Fibroblast of the aortic adventitia (primary cell): ENCODE measurements around the gene WDR11. TPM values are rescaled to one million over a fixed set of nuclear protein-coding genes. Genes with fewer than 3 reads are reported as not detected.

Source experiments
- DNase-seq: peaks from one replicate; pipeline ENCODE4 v3.0.0-alpha.2; 2010; ENCODE audit warnings: low read depth
- H3K4me3 ChIP-seq: 2 replicates; pipeline ENCODE4 v1.5.1; 2011; ENCODE audit warnings: low read depth, mild to moderate bottlenecking, control low read depth, low read length, moderate library complexity
- CTCF ChIP-seq: IDR thresholded peaks from 2 replicates; pipeline ENCODE4 v1.5.1; 2011; ENCODE audit warnings: mild to moderate bottlenecking, low read length, control low read depth, inconsistent platforms; ENCODE audit not compliant: insufficient read depth
- total RNA-seq: library from RNA; depleted of rRNA; stranded (reverse); fragments of >200 nt; gene quantifications from 2 replicates; pipeline ENCODE4 v1.2.3, GENCODE V29; 2012; ENCODE audit warnings: low replicate concordance

The WDR11 gene
- total RNA-seq, 1 donor = 72.6 TPM

- no peak for DNase-seq
- no peak overlapping the region for H3K4me3 ChIP-seq
- no peak for TF ChIP-seq CTCF
These were observed 12.2 kb upstream of the WDR11 start for GRCh38 chr10:120838941-120839340.

- TF ChIP-seq CTCF = no peak
- DNase-seq = no peak
- H3K4me3 ChIP-seq = no peak overlapping the region
These were observed 9.5 kb upstream of the WDR11 start for GRCh38 chr10:120841522-120842189.

- no peak for TF ChIP-seq CTCF
- no peak overlapping the region for H3K4me3 ChIP-seq
- DNase-seq = no peak
These were observed 3.2 kb downstream of the WDR11 start for GRCh38 chr10:120854388-120854787.

- no peak for DNase-seq
- H3K4me3 ChIP-seq = no peak overlapping the region
- no peak for TF ChIP-seq CTCF
These were observed 10.2 kb downstream of the WDR11 start for GRCh38 chr10:120861178-120861855.

- no peak for DNase-seq
- no peak overlapping the region for H3K4me3 ChIP-seq
- no peak for TF ChIP-seq CTCF
These were observed 22.6 kb downstream of the WDR11 start for GRCh38 chr10:120873741-120874140.

- no peak for TF ChIP-seq CTCF
- no peak overlapping the region for H3K4me3 ChIP-seq
- DNase-seq = no peak
These were observed 31.9 kb downstream of the WDR11 start for GRCh38 chr10:120883071-120883470.
